ENCODE results near the gene RNF135.
"Not testable (repeated sequence)": the region's sequence is repeated elsewhere in the genome, so short reads cannot be mapped to it uniquely, and the experiment has no call there.

Gene RNF135

GRCh38 chr17:30969989-30970830 is 629 bp upstream of the RNF135 start:
- peak; percentile 12 for DNase-seq (ENCODE audit: low read depth)
- TF ChIP-seq CTCF (conservative IDR thresholded peaks at IDR 0.05; ENCODE audit: low read length): no peak
- peak overlapping the region; percentile 71 for H3K4me3 ChIP-seq (ENCODE audit: low read length)

- no peak overlapping the region for H3K4me3 ChIP-seq (ENCODE audit: low read length)
- TF ChIP-seq CTCF (conservative IDR thresholded peaks at IDR 0.05; ENCODE audit: low read length): no peak
- DNase-seq (ENCODE audit: low read depth): no peak
Measured at GRCh38 chr17:30975042-30975820, 4.4 kb downstream of the RNF135 start.

GRCh38 chr17:30979919-30980318 is 9.1 kb downstream of the RNF135 start:
- not testable (repeated sequence) for DNase-seq (ENCODE audit: low read depth); H3K4me3 ChIP-seq (ENCODE audit: low read length)

GRCh38 chr17:30981531-30982519 is 11.0 kb downstream of the RNF135 start:
- no peak for TF ChIP-seq CTCF (conservative IDR thresholded peaks at IDR 0.05; ENCODE audit: low read length)
- H3K4me3 ChIP-seq (ENCODE audit: low read length): no peak overlapping the region
- no peak for DNase-seq (ENCODE audit: low read depth)

- no peak for DNase-seq (ENCODE audit: low read depth)
- no peak overlapping the region for H3K4me3 ChIP-seq (ENCODE audit: low read length)
- no peak for TF ChIP-seq CTCF (conservative IDR thresholded peaks at IDR 0.05; ENCODE audit: low read length)
Measured at GRCh38 chr17:30982855-30983254, 12.0 kb downstream of the RNF135 start.

GRCh38 chr17:30990458-30990857 is 19.6 kb downstream of the RNF135 start:
- TF ChIP-seq CTCF (conservative IDR thresholded peaks at IDR 0.05; ENCODE audit: low read length): no peak

GRCh38 chr17:30992551-30992950 is 21.7 kb downstream of the RNF135 start:
- H3K4me3 ChIP-seq (ENCODE audit: low read length): no peak overlapping the region
- TF ChIP-seq CTCF (conservative IDR thresholded peaks at IDR 0.05; ENCODE audit: low read length): no peak
- no peak for DNase-seq (ENCODE audit: low read depth)

More at GRCh38 chr17:30990458-30990857, 19.6 kb downstream of the RNF135 start:
- H3K4me3 ChIP-seq (ENCODE audit: low read length): no peak overlapping the region
- DNase-seq (ENCODE audit: low read depth): no peak

Data from AG10803 (cell line).